NCI-H774 (cell line): ENCODE measurements around the gene PYROXD2.
"Not testable (repeated sequence)": the region's sequence is repeated elsewhere in the genome, so short reads cannot be mapped to it uniquely, and the experiment has no call there.

Experiments used
- DNase-seq: peaks from one replicate; lab custom pipeline; 2025; lab: John Stamatoyannopoulos, UW

PYROXD2 gene

DNA sequence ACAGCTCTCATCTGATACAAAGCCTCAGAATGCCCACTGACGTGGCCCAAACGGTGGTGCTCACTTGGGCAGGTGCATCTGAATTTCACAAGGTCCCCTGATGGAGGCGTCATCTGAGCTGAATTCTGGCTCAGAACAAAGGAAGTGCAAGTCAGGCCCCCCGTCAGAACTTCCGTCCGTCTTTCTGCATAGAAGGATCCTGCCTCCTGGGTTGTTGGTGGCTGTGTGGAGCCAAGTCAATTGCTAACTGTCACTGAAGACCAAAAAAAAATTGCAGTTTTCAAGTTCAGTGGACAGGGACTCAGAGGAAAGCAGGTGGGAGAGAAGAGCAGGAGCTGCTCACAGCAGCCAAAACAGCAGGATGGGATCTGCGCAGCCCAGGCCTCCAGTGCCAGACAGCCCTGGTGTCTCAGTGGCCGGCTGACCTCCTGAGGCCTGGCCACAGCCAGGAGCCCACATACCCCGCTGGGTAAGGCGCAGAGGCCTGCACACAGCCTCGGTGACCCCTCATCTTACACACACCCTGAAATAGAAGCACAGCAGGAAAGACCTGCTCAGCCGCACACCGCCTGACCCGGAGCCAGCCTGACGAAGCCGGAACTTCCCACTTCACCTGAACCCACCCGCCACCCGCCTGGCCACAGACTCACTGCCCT is 49.4 kb downstream of the PYROXD2 start:
- no peak for DNase-seq

DNA sequence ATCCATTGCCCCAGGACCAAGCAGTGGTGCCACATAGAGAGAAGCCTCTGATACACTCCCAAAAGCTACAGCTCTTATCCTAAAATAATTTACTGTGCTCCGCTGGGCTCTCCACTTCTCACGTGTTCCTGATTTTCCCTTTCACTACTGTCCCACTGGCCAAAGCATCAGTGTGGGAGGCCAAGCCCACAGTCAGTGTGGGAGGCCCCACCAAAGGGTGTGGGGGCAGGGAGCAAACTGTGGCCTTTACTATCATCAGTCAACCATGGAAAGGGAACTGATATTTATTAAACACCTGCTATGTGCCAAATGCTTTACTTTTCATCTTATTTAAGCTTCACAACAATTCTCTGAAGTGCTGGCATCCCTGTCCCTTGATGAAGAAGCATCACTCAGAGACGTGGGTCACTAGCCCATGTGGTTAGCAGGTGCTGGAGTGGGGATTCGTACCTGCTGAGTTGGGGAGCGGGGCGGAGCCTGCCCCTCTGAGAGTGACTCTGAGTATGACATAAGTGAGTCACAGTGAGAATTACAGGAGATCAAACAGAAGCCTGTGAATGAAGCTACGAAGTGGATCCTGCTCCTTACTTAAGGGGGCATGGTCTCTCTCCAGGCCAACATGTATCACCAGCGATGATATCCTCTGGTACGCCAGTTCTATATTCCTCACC is 50.4 kb downstream of the PYROXD2 start:
- DNase-seq, result no peak

DNA sequence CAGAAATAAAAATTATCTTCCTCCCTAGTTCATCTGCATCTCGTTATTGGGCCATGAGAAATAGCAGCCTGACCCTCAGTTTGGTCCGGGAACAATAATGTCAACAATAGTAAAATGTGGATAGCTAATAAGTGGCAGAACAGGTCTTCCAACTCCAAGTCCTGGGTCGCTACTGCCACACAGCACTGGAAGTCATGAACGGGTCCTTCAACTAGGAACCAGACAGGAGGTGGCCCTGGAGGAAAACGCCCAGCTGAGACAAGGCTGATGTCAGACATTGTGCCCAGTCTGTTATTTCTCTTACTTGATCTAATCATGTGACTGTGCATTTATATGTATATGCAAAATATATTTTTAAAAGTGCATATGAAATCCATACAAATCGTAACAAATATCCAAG is 51.8 kb downstream of the PYROXD2 start:
- DNase-seq, result no peak

DNA sequence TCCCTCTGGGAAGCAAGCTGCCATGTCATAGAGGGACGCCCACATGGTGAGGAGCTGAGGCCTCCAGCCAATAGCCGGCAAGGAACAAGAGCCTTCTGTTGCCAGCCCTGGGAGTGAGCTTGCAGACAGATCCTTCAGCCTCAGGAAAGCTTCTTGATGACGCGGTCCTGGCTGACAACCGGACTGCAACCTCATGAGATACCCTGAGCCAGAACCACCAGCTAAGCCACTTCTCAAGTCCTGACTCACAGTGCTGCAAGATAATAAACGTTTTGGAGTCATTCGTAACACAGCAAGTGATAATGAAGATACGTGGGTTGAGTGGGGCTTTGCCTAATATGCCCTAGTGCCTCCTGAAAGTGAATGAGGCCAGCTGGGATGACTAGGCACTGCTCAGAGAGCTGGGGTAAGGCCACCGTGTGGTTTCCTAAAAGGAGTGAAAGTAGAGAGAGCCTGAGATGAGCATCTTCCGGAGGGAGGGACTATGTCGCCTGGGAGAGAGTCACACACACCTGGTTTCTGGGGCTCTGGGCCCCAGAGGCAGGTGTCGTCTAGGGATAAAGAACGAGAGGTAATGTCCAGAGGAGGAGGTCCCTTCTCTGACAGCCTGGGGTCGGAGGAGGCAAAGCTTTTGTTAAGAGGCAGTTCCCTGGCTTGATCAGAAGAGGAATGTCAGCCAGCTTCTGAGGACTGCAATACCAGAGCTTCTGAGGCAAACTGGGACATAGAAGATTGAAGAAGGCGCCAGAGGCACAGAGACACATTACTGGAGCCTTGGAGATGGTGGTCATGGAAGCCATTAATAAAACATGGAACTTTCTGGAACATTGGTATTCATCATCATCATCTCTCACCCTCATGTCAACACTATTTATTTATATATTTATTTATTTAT is 53.6 kb downstream of the PYROXD2 start:
- no peak for DNase-seq

DNA sequence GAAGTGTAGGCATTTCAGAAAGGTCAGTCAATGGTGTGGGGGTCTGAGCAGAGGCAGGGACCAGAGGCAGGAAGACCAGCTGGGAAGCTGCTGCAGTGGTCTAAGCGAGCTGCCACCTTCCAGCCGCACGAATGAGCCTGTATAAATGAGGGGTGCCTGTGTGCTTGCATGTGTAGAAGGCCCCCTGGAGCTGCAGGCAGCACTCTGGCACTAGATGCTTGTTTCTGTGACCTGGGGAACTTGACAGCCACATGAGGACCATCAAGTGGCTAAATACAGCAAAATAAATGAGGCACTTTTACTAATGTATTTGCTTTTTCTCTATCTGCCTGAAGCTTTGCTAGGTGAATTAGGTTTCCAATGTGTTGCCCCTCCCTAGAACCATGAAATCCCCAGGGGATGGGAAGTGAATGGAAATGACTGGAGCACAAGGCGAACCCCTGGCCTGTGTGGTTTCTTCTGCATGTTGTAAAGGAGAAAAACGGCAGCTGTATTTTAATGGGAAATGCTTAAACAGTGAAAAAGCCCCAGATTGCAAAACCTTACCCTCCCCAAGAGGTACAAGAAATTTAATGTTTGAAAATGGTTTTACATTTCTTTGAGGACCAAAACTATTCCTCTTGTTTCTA is 57.7 kb downstream of the PYROXD2 start:
- no peak for DNase-seq

DNA sequence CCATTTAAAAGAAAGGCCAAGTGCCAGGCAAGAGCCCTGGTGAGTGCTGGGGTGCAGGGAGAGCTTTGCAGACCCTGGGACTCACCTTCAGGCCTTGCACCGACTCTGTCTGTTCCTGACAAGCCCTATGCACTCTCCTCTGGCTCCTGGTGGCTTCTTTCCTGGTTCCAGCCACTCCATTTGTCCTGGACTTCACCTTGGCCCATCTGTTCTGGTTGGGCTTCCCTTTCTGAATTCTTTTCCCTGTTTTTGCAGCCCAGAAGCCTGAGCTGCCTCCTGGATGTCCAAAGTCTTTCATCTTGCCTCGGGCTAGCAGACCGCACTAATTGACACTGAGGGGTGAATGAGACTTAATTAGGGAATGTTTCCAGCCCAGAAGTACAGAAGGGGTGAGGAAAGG is 60.5 kb downstream of the PYROXD2 start:
- no peak for DNase-seq

DNA sequence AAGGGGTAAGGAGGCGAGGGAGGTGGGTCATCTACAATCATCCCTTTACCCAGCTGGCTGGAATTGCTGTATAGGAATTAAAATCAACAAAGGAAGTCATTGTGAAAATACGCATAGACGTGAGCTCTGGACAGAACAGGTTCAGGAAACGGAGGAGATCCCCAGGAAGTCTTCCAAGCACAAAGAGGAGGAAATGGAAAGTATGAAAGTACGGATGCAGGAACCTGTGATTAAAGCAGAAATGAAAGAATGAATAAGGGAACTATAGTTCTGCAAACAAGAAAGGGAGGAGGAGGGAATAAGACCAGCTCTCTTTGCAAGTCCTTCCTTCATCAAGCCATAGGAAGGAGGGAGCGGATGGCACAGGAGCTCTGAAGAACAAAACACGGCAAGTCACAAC is 61.8 kb downstream of the PYROXD2 start:
- no peak for DNase-seq

DNA sequence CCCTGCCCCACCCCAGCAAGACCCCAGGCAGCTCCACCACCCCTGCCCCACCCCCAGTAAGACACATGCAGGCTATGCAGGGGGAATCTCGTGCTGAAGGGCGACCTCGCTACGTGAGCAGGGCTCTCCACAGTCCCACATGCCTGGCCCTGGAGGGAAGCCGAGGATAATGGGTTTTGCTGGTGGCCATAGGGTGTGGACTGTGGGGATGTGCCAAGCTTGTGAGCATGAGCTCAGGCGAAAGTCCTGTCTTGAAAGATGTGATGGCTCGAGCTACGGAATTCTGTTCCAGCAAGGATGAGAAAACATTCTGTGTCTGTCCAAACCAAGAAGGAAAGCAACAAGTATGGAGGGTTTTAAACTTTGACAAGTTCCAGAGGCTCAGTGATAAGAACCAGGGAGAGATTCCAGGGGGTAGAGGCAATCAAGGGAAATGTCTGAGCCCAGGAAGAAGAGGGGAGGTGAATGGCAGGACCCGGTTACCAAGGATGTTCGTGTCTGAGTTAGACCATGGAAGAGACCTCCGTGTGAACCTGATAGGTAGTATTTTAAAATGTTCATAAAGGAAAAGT is 63.1 kb downstream of the PYROXD2 start:
- DNase-seq, result no peak

DNA sequence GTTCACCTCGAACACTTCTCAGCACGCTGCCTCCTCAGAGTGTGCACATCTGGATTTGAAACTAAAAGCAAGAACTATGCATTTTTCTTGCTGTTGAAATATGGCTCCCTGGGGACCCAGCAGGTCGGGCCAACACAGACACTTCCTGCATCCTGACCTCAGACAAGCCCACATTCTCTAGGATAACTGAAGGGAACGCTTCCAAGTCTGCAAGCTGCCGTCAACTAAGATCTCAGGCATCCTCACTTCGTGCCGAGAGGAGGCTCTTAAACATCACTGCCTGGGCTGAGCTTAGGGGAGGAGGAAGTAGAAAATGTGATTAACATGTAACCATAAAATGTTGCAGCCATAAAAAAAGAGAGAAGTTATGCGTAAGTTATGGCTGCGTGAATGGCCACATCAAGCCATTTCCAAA is 65.5 kb downstream of the PYROXD2 start:
- no peak for DNase-seq

DNA sequence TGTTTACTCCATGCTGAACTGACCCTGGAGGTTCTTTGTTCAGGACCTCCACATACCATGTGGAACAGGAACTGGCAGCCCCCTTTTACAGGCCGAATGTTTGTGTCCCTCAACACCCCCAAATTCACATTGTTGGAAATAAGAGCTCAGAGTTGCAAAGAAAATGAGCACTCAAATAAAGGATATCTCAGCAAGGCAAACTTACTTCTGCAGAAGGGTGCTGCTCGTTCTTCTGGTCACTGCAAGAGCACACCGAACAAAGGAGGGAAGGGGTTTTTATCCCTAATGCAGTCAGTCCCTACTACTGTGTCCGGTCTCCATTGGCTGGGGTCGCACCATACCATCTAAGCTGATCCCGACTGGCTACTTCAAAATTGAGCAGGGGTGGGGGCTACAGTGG is 68.1 kb downstream of the PYROXD2 start:
- DNase-seq, result no peak

DNA sequence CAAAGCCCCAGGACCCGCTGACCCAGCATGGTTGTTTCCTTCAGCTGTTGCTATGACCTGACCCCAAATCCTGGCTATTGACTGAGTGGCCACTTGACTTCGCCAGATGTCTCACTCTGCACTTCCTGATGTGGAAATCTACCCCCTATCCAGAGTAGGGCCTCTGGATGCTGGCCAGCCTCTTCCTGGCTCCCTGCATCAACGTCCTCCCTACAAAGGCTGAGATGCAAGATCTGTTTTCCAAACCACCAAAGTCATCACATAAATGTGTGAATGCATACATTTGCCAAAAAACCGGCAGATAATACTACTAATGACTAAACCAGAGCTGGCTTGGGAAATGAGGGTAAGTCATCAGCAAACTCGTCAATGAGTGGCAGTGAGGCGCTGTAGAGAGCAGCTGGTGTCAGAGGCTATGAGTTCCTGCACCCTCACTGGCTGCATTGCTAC is 70.4 kb downstream of the PYROXD2 start:
- no peak for DNase-seq

DNA sequence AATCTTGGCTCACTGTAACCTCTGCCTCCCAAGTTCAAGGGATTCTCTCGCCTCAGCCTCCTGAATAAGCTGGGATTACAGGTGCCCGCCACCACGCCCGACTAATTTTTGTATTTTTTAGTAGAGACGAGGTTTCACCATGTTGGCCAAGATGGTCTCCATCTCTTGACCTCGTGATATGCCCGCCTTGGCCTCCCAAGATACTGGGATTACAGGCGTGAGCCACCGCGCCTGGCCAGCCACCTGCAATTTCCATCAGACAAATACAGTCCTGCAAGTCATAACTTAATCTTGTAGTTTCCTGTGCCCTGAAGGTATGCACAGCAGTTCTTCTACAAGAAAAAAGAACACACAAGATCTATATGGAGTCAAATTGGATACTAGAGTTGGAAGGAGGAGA is 73.3 kb downstream of the PYROXD2 start:
- not testable (repeated sequence) for DNase-seq

DNA sequence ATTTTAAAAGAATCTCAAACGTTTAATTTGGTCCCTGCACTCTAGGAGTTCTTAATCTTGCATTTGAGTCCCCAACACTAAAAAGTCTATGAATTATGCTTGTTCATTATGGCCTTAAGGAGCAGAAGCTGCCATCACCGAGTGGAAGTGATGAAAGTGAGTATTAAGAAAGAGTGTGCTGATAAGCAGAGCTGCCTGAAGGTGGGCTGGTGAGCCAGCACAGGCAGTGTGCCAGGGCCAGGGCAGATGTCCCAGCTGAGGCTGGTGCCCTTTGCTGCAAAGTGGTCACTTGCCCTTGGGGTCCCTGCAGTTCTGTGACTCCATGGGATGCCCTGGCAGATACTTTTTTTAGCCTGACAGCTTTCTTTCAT is 74.1 kb downstream of the PYROXD2 start:
- DNase-seq, result no peak

DNA sequence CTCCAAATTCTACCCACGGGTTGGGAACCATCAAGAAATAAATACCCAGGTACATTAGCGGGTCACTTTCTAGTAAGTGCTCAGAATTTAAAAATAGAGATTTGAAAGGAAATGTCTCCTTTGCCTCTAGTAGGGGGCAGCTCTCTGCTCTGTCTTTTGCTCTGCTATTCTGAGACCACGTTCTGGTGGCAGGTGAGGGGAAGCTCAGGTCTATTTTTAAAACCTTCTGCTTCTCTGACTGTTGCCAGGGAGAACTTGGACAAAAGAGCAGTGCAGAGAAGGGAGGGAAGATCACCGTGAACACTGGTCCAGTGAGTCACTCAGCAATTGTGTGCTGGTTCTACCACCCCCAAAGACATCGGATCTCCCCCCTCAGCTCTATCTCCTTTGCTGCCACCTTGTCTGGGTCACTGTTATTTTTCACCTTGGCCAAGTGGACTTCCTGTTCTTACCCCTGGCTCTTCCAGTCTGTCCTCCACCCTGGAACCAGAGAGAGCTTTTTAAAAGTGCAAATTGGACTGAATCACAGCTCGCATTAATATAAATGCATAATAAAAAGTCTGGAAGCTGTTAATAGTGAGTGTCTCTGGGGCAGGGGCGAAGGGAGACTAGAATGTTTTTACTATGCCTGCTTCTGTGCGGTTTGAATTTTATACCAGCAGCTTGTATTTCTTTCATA is 74.6 kb downstream of the PYROXD2 start:
- DNase-seq, result no peak

DNA sequence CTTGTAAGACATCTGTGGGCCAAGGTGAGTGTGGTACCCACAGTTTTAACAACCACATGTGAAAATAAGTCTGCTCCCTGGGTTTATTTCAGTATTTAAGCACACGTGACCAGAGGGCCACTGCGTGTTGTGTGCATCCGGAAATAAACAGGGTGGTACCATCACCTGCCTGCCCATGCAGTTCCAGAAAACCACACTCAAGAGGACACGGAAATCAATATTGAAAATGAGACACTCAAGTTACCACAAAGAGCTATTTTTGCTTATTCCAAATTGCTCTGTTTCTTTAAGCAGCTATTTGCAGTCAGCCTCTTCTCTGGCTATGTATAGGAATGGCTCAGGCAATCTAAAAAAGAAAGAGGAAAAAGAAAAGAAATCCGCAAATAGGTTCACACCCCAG is 75.2 kb downstream of the PYROXD2 start:
- DNase-seq, result no peak

DNA sequence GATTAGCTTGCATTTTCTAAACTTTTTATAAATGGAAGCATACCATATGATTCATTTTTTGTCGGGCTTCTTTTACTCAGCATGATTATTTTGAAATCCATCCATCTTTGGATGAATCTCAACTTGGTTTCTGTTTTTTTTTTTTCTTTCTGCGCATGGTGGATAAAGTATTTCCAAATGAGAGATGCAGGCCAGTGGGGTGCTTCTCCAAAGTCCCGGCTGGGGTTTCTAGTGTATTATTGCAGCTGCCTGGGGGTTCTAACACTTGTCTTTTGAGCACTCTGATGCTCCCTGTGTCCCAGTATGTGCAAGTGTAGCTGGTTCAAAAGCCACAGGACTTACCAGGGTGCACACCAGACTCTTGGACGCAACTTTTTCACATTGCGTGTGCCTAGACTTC is 76.1 kb downstream of the PYROXD2 start:
- no peak for DNase-seq

DNA sequence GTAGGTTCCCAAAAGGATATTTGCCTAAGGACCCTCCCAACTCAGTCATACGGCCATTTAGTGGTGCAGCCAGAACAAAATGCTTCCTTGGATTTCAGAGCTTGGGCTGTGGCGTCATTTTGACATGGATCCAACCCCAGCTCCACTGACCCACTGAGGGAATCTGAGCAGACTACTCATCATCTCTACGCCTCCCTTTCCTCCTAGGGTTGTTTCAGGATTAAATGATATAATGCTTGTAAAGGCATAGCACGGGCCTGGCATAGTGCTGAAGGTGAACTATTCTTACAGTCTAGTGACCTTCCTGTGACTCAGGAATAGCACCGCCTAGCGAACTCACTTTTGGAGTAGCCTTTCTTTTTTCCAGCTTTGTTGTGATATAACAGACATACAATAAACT is 76.7 kb downstream of the PYROXD2 start:
- DNase-seq, result no peak

DNA sequence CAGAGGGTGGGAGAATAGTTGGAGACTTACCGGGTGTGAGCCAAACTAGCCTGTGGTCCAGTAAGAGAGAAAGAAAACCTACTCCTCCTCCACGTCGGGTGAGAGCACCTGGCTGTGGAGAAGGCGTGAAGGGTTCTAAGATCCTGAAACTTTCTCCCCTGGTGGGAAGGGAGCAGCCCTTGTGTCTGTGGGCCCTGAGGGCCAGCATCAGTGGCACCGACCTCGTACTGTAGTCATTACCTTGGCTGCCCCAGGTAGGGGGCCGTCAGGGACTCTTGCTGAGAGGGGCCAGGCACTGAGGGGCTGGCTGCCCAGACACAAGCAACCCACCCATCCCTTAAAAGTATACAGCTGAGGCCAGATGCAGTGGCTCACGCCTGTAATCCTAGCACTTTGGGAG is 77.5 kb downstream of the PYROXD2 start:
- DNase-seq, result no peak
